Transverse colon (tissue), 4 donors: Measurements from ENCODE around the gene WNK2. TPM values are rescaled to one million over a fixed set of nuclear protein-coding genes. Genes with fewer than 3 reads are reported as not detected.
"Not testable (repeated sequence)": the region's sequence is repeated elsewhere in the genome, so short reads cannot be mapped to it uniquely, and the experiment has no call there.

Experiments
- DNase-seq: peaks from one replicate; pipeline ENCODE4 v3.0.0-alpha.2; 2019
- H3K27ac ChIP-seq, 4 donors: fragments of 200-600 bp; sonication (generic); 2 replicates each; pipeline ENCODE4 v1.5.1; 2016 to 2018; ENCODE audit warnings: inconsistent platforms in 4 of 4
- H3K27me3 ChIP-seq: fragments of 200-600 bp; sonication (generic); 2 replicates; pipeline ENCODE4 v1.5.1; 2017; ENCODE audit warnings: inconsistent platforms
- H3K36me3 ChIP-seq, 4 donors: fragments of 200-600 bp; sonication (generic); 2 replicates each; pipeline ENCODE4 v1.5.1; 2017 to 2019; ENCODE audit warnings: inconsistent platforms in 4 of 4
- H3K4me1 ChIP-seq, 4 donors: fragments of 200-600 bp; sonication (generic); 2 replicates each; pipeline ENCODE4 v1.5.1; 2017 to 2020; ENCODE audit warnings: inconsistent platforms in 4 of 4
- H3K4me3 ChIP-seq, 4 donors: fragments of 200-600 bp; sonication (generic); 1 replicate in 1 of 4; 2 replicates in 3 of 4; pipeline versions ENCODE4 v1.5.1 to v1.6.1; 2017 to 2019; ENCODE audit warnings: inconsistent platforms in 4 of 4
- H3K9me3 ChIP-seq, 2 donors: fragments of 200-600 bp; sonication (generic); 2 replicates each; pipeline ENCODE4 v1.5.1; 2017 to 2019; ENCODE audit warnings: inconsistent platforms in 2 of 2
- EP300 ChIP-seq: sonication (generic); formaldehyde crosslinking; IDR thresholded peaks from one replicate; pipeline ENCODE4 v1.6.1; 2017; ENCODE audit warnings: antibody characterized with exemption, low read depth
- POLR2A ChIP-seq: fragments of 450-650 bp; IDR thresholded peaks from one replicate; pipeline ENCODE4 v1.6.1; 2016; ENCODE audit warnings: antibody characterized with exemption, mild to moderate bottlenecking, moderate library complexity
- POLR2AphosphoS5 ChIP-seq, 3 donors: sonication (generic); formaldehyde crosslinking; IDR thresholded peaks; one replicate each; pipeline ENCODE4 v1.6.1; 2016; ENCODE audit warnings: antibody characterized with exemption in 3 of 3
- WGBS, 2 donors: methylation state at CpG; one replicate each; pipeline ENCODE4 v1.1.5; 2018; ENCODE audit warnings: low coverage in 1 of 2; 5-methylcytosine and 5-hydroxymethylcytosine counted together
- in situ Hi-C, 4 donors: fragments of 200-750 bp; cut with MboI; loops; one replicate each; pipeline versions ENCODE4 v1.15.0 to v1.15.1; 2017; ENCODE audit warnings: low sequenced_read_pairs in 3 of 4, low pct_ligation_motif_present in 1 of 4, low pct_unique_long_range_greater_than_20kb in 1 of 4
- intact Hi-C: fragments of 100-400 bp; cut with DNase I; formaldehyde crosslinking; loops from one replicate; pipeline ENCODE4 v1.15.1; 2023; ENCODE audit warnings: low total_unique reads
- total RNA-seq, 4 donors: library from RNA; depleted of rRNA; stranded (reverse); fragments of >200 nt; gene quantifications; one replicate each; pipeline ENCODE4 v1.1.0, GENCODE V29; 2016
- TF ChIP-seq, protein P1 (sequence below), 5 experiments: fragments of 200-600 bp in 3 of 5; fragments of 450-650 bp in 2 of 5; sonication (generic) in 3 of 5; IDR thresholded peaks; 1 replicate in 2 of 5; 2 replicates in 3 of 5; pipeline ENCODE4 v1.5.1; 2016 to 2017; ENCODE audit warnings: antibody characterized with exemption in 5 of 5, inconsistent platforms in 3 of 5, mild to moderate bottlenecking in 2 of 5, moderate library complexity in 1 of 5

The WNK2 gene
- total RNA-seq, 4 donors from 2014 or later, result 133 to 618 (median 157) TPM

DNA sequence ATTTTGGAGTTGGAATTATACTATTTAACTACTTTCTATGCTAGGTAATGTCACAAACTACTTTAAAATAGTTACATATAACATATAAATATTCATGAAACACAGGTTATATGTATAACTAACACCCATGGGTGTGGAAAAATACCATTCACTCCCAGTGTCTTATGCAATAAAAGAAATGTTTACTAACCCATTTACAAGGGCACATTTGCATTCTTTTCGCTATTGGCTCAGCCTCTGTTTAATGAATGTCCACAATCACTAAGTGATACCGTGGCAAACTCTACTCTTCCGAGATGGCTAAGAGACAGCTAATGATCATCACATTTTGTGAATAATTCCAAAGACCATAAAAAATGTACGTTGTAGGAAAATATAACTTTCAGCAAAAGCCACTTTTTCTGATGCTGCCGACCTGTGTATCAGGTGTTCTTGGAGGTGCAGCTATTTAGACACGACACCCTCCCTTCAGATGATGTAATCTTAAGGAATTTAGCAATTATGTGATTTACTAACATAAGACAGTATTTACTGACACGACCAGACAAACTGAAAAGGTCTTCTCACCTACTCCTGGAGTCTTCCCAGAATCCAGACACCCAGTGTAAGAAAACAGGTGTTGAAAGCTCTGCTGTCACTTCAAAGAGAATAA is 145.8 kb downstream of the WNK2 start:
- in situ Hi-C loops, result no loop called here
- Histone ChIP-seq H3K9me3 (no peaks in the 10 kb centered on the region), H3K4me1 (peaks cover 0 to 13% (median 3%) of the 10 kb centered on the region in 4 donors), H3K36me3 (no peaks in the 10 kb centered on the region), H3K27me3 (no peaks in the 10 kb centered on the region), H3K27ac (no peak overlapping the region), H3K4me3 (no peak overlapping the region)
- 39 to 49% methylated on average over 7 of the region's 7 CpGs for WGBS, 2 donors
- TF ChIP-seq, protein P1, sequence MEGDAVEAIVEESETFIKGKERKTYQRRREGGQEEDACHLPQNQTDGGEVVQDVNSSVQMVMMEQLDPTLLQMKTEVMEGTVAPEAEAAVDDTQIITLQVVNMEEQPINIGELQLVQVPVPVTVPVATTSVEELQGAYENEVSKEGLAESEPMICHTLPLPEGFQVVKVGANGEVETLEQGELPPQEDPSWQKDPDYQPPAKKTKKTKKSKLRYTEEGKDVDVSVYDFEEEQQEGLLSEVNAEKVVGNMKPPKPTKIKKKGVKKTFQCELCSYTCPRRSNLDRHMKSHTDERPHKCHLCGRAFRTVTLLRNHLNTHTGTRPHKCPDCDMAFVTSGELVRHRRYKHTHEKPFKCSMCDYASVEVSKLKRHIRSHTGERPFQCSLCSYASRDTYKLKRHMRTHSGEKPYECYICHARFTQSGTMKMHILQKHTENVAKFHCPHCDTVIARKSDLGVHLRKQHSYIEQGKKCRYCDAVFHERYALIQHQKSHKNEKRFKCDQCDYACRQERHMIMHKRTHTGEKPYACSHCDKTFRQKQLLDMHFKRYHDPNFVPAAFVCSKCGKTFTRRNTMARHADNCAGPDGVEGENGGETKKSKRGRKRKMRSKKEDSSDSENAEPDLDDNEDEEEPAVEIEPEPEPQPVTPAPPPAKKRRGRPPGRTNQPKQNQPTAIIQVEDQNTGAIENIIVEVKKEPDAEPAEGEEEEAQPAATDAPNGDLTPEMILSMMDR (IDR thresholded peaks at IDR 0.05), result no peak
- TF ChIP-seq POLR2AphosphoS5 (IDR thresholded peaks at IDR 0.05), result peak in 1 of 3 donors; percentile 20
- intact Hi-C loops, result no loop called here
- DNase-seq, result no peak

DNA sequence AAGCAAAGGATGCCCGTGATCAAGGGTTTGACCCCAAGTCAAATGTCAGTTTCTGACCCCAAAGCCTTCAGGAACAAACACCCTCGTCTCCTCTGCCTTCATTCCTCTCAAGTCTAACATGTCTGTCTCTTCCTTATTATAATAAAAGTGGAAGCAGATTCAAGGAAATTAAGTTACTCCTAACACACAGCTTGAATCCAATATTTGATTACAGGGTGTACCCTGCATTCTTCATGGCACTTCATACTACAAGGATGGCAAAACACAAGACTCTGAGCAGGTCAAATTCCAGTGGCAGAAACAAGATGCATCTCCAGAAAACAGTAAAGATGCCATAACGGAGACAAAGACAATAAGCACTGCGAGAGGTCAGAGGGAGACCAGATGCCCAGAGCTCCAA is 148.4 kb downstream of the WNK2 start:
- intact Hi-C loops, result no loop called here
- Histone ChIP-seq H3K27me3 (no peaks in the 10 kb centered on the region), H3K9me3 (no peaks in the 10 kb centered on the region), H3K4me1 (peaks cover 0 to 5% (median 0%) of the 10 kb centered on the region in 4 donors), H3K4me3 (no peak overlapping the region), H3K36me3 (no peaks in the 10 kb centered on the region), H3K27ac (peak overlapping the region in 3 of 4 donors; percentile 5 to 51 (median 33))
- WGBS, 2 donors, result 58 to 64% methylated on average over 2 to 4 of the region's 4 CpGs
- DNase-seq, result no peak
- in situ Hi-C loops, result no loop called here
- TF ChIP-seq, protein P1 (IDR thresholded peaks at IDR 0.05), result no peak
- no peak for TF ChIP-seq EP300
- no peak for TF ChIP-seq POLR2A
- TF ChIP-seq POLR2AphosphoS5 (IDR thresholded peaks at IDR 0.05), result no peak

GRCh38 chr9:93336720-93337119 is 152.8 kb downstream of the WNK2 start:
- intact Hi-C loops (no loop called here), in situ Hi-C loops (no loop called here)
- Histone ChIP-seq H3K4me1 (peaks cover 0 to 4% (median 0%) of the 10 kb centered on the region in 4 donors), H3K4me3 (no peak overlapping the region), H3K27me3 (no peaks in the 10 kb centered on the region), H3K9me3 (peaks cover 9% of the 10 kb centered on the region in 2 donors), H3K27ac (no peak overlapping the region), H3K36me3 (no peaks in the 10 kb centered on the region)
- TF ChIP-seq, protein P1 (IDR thresholded peaks at IDR 0.05), result no peak
- TF ChIP-seq EP300 (no peak), POLR2A (no peak), POLR2AphosphoS5 (IDR thresholded peaks at IDR 0.05) (no peak)
- DNase-seq, result no peak
- WGBS, 2 donors, result 79% methylated on average over 7 of the region's 7 CpGs; no CpG with 5 or more reads in 1 of the 2 donors

DNA sequence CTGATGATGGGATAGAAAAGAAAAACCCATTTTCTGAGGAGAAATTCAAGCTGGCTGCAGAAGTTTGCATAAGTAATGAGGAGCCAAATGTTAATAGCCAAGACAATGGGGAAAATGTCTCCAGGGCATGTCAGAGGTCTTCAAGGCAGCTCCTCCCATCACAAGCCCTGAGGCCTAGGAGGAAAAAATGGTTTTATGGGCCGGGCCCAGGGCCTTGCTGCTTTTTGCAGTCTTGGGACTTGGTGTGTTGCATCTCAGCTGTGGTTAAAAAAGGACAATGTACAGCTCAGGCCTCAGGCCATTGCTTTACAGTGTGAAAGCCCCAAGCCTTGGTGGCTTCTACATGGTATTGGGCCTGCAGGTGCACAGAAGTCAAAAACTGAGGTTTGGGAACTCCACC is 154.3 kb downstream of the WNK2 start:
- H3K4me3 ChIP-seq, in situ Hi-C loops, intact Hi-C loops, H3K4me1 ChIP-seq, DNase-seq, H3K36me3 ChIP-seq, H3K27ac ChIP-seq, H3K9me3 ChIP-seq, H3K27me3 ChIP-seq: not testable (repeated sequence)
- 50% methylated on average over 1 of the region's 1 CpG for WGBS, 2 donors

DNA sequence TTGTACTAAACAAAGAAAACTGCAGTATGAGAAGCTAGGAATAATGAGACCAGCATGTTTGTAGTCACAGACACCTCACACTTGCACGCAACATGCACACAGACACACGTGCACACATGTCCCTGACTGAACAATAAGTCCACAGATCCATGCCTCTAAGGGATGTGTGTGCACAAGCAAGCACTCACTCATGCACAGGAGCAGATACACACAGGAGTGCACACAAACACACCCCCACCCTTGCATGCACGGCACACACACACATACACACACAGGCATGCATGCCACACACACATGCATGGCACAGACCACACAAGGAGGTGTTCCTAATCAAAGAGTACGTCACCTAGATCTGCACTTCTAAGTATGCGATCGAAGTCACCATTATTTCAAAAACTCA is 156.2 kb downstream of the WNK2 start:
- 94 to 100% methylated on average over 2 to 6 of the region's 6 CpGs for WGBS, 2 donors
- peaks cover 9% of the 10 kb centered on the region in 2 donors for H3K9me3 ChIP-seq
- DNase-seq, result no peak
- no peak for TF ChIP-seq POLR2A
- no peak for TF ChIP-seq EP300
- TF ChIP-seq, protein P1 (IDR thresholded peaks at IDR 0.05), result no peak
- no peak for TF ChIP-seq POLR2AphosphoS5 (IDR thresholded peaks at IDR 0.05)
- H3K27me3 ChIP-seq, result no peaks in the 10 kb centered on the region
- H3K4me3 ChIP-seq, result no peak overlapping the region
- in situ Hi-C loops (no loop called here), intact Hi-C loops (no loop called here)
- H3K36me3 ChIP-seq, result no peaks in the 10 kb centered on the region
- no peak overlapping the region for H3K27ac ChIP-seq
- H3K4me1 ChIP-seq, result peaks cover 0 to 8% (median 0%) of the 10 kb centered on the region in 4 donors

DNA sequence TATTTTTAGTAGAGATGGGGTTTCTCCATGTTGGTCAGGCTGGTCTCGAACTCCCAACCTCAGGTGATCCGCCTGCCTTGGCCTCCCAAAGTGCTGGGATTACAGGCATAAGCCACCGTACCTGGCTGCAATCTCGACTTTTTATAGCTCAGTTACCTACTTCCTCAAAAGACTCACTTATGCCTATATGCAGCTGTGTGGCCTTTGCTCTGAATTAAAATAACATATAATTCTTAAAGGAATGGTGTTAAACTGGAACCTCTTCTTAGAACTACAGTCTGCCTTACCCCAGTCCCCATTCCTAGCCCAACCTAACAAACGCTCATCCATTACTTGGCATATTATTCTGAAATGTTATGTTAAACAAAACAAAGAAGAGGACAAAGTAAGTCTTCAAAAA is 157.9 kb downstream of the WNK2 start:
- peaks cover 0 to 20% (median 3%) of the 10 kb centered on the region in 4 donors for H3K4me1 ChIP-seq
- H3K9me3 ChIP-seq, H3K4me3 ChIP-seq, intact Hi-C loops, H3K36me3 ChIP-seq, in situ Hi-C loops, DNase-seq: not testable (repeated sequence)
- H3K27me3 ChIP-seq, result peaks cover 13% of the 10 kb centered on the region
- 38 to 55% methylated on average over 2 to 5 of the region's 5 CpGs for WGBS, 2 donors
- peak overlapping the region in 2 of 4 donors; percentile 9 to 14 for H3K27ac ChIP-seq

DNA sequence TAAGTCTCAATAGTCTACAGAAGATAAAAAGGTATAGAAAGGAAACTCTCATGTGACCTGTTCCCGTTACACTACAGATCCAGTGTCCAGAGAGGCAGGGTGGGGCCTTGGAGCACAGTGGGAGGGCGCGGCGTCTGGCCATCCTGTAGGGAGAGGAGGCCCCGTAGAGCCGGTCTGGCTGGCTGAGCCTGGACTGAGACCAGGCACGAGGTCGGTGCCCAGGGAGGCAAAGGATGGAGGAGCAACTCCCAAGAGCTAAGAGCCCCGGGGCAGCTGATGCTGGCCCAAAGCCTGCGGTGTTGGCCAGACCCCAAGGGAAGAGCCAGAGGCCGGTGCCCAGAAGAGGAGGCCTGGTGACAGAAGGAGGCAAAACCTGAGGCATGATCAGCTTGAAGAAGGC is 158.5 kb downstream of the WNK2 start:
- Histone ChIP-seq H3K27ac (peak overlapping the region in 3 of 4 donors; percentile 9 to 21 (median 14)), H3K4me1 (peaks cover 0 to 20% (median 3%) of the 10 kb centered on the region in 4 donors), H3K27me3 (peaks cover 18% of the 10 kb centered on the region)
- H3K9me3 ChIP-seq, in situ Hi-C loops, intact Hi-C loops, H3K4me3 ChIP-seq, H3K36me3 ChIP-seq: not testable (repeated sequence)
- WGBS, 2 donors, result 50 to 67% methylated on average over 1 to 11 of the region's 11 CpGs
- peak; percentile 73 for DNase-seq
